ENCODE results near the gene KCTD19.

KCTD19 gene

GRCh38 chr16:67312719-67313118, 13.8 kb downstream of the KCTD19 start:
- Histone ChIP-seq H3K4me1 (ENCODE audit: low read length) (no peaks in the 10 kb centered on the region), H3K9ac (ENCODE audit: low read length) (no peak overlapping the region), H4K20me1 (ENCODE audit: insufficient read depth, low read length) (no peaks in the 10 kb centered on the region), H3K79me2 (ENCODE audit: low read length) (no peaks in the 10 kb centered on the region), H3K27me3 (replicated peaks; ENCODE audit: insufficient read depth, low read length) (no peaks in the 10 kb centered on the region), H3K4me3 (ENCODE audit: low read length) (no peak overlapping the region), H3F3A (ENCODE audit: insufficient read depth, low read length) (no peaks in the 10 kb centered on the region), H2AFZ (ENCODE audit: low read length) (no peak overlapping the region), H3K9me3 (replicated peaks; ENCODE audit: insufficient read depth, low read length) (no peaks in the 10 kb centered on the region), H3K9me2 (replicated peaks; ENCODE audit: insufficient read depth, low read length) (no peaks in the 10 kb centered on the region), H3K4me2 (ENCODE audit: low read depth, low read length) (no peak overlapping the region), H3K36me3 (replicated peaks; ENCODE audit: insufficient read depth, low read length) (no peaks in the 10 kb centered on the region), H3K27ac (ENCODE audit: low read length) (no peak overlapping the region)
- TF ChIP-seq, protein P1, sequence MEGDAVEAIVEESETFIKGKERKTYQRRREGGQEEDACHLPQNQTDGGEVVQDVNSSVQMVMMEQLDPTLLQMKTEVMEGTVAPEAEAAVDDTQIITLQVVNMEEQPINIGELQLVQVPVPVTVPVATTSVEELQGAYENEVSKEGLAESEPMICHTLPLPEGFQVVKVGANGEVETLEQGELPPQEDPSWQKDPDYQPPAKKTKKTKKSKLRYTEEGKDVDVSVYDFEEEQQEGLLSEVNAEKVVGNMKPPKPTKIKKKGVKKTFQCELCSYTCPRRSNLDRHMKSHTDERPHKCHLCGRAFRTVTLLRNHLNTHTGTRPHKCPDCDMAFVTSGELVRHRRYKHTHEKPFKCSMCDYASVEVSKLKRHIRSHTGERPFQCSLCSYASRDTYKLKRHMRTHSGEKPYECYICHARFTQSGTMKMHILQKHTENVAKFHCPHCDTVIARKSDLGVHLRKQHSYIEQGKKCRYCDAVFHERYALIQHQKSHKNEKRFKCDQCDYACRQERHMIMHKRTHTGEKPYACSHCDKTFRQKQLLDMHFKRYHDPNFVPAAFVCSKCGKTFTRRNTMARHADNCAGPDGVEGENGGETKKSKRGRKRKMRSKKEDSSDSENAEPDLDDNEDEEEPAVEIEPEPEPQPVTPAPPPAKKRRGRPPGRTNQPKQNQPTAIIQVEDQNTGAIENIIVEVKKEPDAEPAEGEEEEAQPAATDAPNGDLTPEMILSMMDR (IDR thresholded peaks at IDR 0.05; ENCODE audit: low read length): no peak
- no peak for TF ChIP-seq EZH2 (optimal IDR thresholded peaks at IDR 0.05; ENCODE audit: low read depth, low read length)
- no peak for TF ChIP-seq EZH2phosphoT487 (IDR thresholded peaks at IDR 0.05; ENCODE audit: low read length)
- no peak for DNase-seq

- H3K9ac ChIP-seq (ENCODE audit: low read length): no peak overlapping the region
- H2AFZ ChIP-seq (ENCODE audit: low read length): no peak overlapping the region
- H3K4me2 ChIP-seq (ENCODE audit: low read depth, low read length): no peak overlapping the region
- DNase-seq: no peak
- H4K20me1 ChIP-seq (ENCODE audit: insufficient read depth, low read length): no peaks in the 10 kb centered on the region
- no peaks in the 10 kb centered on the region for H3K36me3 ChIP-seq (replicated peaks; ENCODE audit: insufficient read depth, low read length)
- TF ChIP-seq, protein P1 (IDR thresholded peaks at IDR 0.05; ENCODE audit: low read length): no peak
- TF ChIP-seq EZH2phosphoT487 (IDR thresholded peaks at IDR 0.05; ENCODE audit: low read length): no peak
- no peak for TF ChIP-seq EZH2 (optimal IDR thresholded peaks at IDR 0.05; ENCODE audit: low read depth, low read length)
- H3K4me3 ChIP-seq (ENCODE audit: low read length): no peak overlapping the region
- H3K27ac ChIP-seq (ENCODE audit: low read length): no peak overlapping the region
- H3F3A ChIP-seq (ENCODE audit: insufficient read depth, low read length): no peaks in the 10 kb centered on the region
- H3K27me3 ChIP-seq (replicated peaks; ENCODE audit: insufficient read depth, low read length): no peaks in the 10 kb centered on the region
- H3K9me3 ChIP-seq (replicated peaks; ENCODE audit: insufficient read depth, low read length): no peaks in the 10 kb centered on the region
- no peaks in the 10 kb centered on the region for H3K4me1 ChIP-seq (ENCODE audit: low read length)
- H3K79me2 ChIP-seq (ENCODE audit: low read length): no peaks in the 10 kb centered on the region
- H3K9me2 ChIP-seq (replicated peaks; ENCODE audit: insufficient read depth, low read length): no peaks in the 10 kb centered on the region
These were observed 14.7 kb downstream of the KCTD19 start for GRCh38 chr16:67311607-67312488.

GRCh38 chr16:67310561-67310960, 16.0 kb downstream of the KCTD19 start:
- no peaks in the 10 kb centered on the region for H3K9me3 ChIP-seq (replicated peaks; ENCODE audit: insufficient read depth, low read length)
- no peak overlapping the region for H3K27ac ChIP-seq (ENCODE audit: low read length)
- H3K9me2 ChIP-seq (replicated peaks; ENCODE audit: insufficient read depth, low read length): no peaks in the 10 kb centered on the region
- no peak overlapping the region for H2AFZ ChIP-seq (ENCODE audit: low read length)
- no peak for DNase-seq
- H3K36me3 ChIP-seq (replicated peaks; ENCODE audit: insufficient read depth, low read length): no peaks in the 10 kb centered on the region
- H3F3A ChIP-seq (ENCODE audit: insufficient read depth, low read length): no peaks in the 10 kb centered on the region
- TF ChIP-seq EZH2 (optimal IDR thresholded peaks at IDR 0.05; ENCODE audit: low read depth, low read length): no peak
- TF ChIP-seq, protein P1 (IDR thresholded peaks at IDR 0.05; ENCODE audit: low read length): no peak
- no peak for TF ChIP-seq EZH2phosphoT487 (IDR thresholded peaks at IDR 0.05; ENCODE audit: low read length)
- H4K20me1 ChIP-seq (ENCODE audit: insufficient read depth, low read length): no peaks in the 10 kb centered on the region
- no peak overlapping the region for H3K4me2 ChIP-seq (ENCODE audit: low read depth, low read length)
- H3K9ac ChIP-seq (ENCODE audit: low read length): no peak overlapping the region
- H3K27me3 ChIP-seq (replicated peaks; ENCODE audit: insufficient read depth, low read length): no peaks in the 10 kb centered on the region
- H3K79me2 ChIP-seq (ENCODE audit: low read length): no peaks in the 10 kb centered on the region
- no peaks in the 10 kb centered on the region for H3K4me1 ChIP-seq (ENCODE audit: low read length)
- H3K4me3 ChIP-seq (ENCODE audit: low read length): no peak overlapping the region

All from MM.1S (cell line).